Measurements from ENCODE around the gene TFEC.

Gene TFEC

DNA sequence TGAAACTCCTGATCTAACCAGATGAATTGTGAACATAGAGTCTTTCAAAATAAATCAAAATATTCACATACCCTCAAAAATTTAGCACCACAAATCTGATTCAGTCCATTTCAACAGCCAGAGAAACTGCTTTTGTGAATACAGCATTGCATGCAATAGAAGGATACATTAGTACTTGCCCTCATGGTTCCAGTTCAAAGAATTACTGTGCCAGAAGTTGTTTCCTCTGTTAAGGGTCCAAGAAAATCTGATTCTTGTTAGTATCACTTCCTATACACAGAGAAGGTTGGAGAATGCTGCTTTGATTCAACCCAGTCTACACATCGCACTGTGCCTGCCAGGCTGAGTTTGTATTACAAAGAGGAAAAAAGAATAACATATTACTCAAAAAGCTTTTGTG is 115.6 kb downstream of the TFEC start:
- DNase-seq: no peak

DNA sequence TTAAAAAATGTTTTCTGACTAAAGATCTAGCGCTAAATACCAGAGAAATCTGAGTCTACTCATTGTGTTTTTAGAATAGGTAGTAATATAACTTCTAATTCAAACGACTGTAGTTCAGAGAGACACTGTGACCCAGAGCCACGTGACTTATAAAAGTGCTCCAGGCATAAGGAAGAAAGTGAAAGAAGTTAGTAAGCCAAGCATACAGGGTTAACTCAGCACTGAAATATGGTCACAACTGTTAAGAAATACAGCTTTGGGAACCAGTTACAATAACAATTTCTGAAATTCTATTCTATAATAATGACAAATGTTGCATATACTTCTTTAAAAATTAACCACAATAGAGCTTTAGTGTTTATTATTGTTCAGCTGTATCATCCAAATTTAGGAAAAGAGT is 119.1 kb downstream of the TFEC start:
- no peak for DNase-seq

GRCh38 chr7:115910541-115911164 is 119.9 kb downstream of the TFEC start:
- peak; percentile 63 for DNase-seq

- DNase-seq: no peak
These were observed 123.8 kb downstream of the TFEC start for GRCh38 chr7:115906731-115907130.

DNA sequence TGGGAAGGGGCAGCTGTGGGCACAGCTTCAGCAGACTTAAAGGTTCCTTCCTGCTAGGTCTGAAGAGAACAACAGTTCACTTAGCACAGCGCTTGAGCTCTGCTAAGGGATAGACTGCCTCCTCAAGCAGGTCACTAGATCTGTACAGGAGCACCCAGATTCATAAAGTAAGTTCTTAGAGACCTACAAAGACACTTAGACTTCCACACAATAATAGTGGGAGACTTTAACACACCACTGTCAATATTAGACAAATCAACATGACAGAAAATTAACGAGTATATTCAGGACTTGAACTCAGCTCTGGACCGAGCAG is 140.9 kb downstream of the TFEC start:
- DNase-seq: no peak

DNA sequence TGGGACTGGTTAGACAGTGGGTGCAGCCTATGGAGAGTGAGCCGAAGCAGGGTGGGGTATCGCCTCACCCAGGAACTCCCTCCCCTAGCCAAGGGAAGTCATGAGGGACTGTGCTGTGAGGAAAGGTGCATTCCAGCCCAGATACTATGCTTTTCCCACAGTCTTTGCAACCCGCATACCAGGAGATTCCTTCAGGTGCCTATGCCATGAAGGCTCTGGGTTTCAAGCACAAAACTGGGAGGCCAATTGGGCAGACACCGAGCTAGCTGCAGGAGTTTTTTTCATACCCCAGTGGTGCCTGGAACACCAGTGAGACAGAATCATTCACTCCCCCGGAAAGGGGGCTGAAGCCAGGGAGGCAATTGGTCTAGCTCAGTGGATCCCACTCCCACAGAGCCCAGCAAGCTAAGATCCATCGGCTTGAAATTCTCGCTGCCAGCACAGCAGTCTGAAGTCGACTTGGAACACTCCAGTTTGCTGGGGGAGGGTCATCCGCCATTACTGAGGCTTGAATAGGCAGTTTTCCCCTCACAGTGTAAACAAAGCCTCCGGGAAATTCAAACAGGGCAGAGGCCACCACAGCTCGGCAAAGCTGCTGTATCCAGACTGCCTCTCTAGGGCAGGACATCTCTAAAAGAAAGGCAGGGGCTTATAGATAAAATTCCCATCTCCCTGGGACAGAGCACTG is 141.4 kb downstream of the TFEC start:
- no peak for DNase-seq

GRCh38 chr7:115885550-115885949 is 145.0 kb downstream of the TFEC start:
- no peak for DNase-seq

Data from KG1 (cell line).